ENCODE measurements around the gene OLFM2. TPM values are rescaled to one million over a fixed set of nuclear protein-coding genes. Genes with fewer than 3 reads are reported as not detected.

The OLFM2 gene
- total and polyA plus RNA-seq, 2 of the 4 experiments (the other 2 are of a cell fraction), result 2.7 to 5.1 TPM

GRCh38 chr19:9935506-9936325 lies 599 bp downstream of the OLFM2 start:
- CTCF ChIA-PET, result interaction anchor here (0.5 to 1.2 kb wide), 2 partner anchors 12 to 92 kb away, joined by 3 to 7 read pairs; no protein-coding TSS in a partner anchor
- Histone ChIP-seq H3K56ac (ENCODE audit: extremely low read depth, insufficient read depth, low read length) (no peak overlapping the region), H3K4me1 (ENCODE audit: control insufficient read depth, insufficient read depth, low read length) (peaks cover 6% of the 10 kb centered on the region; the same call in 1 of the 2 replicates), H3K9me1 (ENCODE audit: insufficient read depth, low read length) (peaks cover 5% of the 10 kb centered on the region), H3K27ac (ENCODE audit: insufficient read depth, low read length) (no peak overlapping the region), H3K14ac (replicated peaks; ENCODE audit: low read depth, low read length) (no peak overlapping the region), H2BK15ac (ENCODE audit: low read depth, low read length) (peak overlapping the region; percentile 29; the same call in 2 of the 3 replicates), H2AFZ (replicated peaks; ENCODE audit: low read length, poor library complexity) (peak overlapping the region; percentile 48), H3K79me1 (ENCODE audit: low read depth in 1 of 2, low read length in 2 of 2) (peaks cover 0 to 2% of the 10 kb centered on the region in 2 experiments; a peak in 1 of 4 replicates), H3K36me3 (ENCODE audit: control insufficient read depth, insufficient read depth, low read length) (no peaks in the 10 kb centered on the region), H4K5ac (ENCODE audit: low read depth, low read length) (no peak overlapping the region), H3K9ac (ENCODE audit: low read depth, low read length) (peak overlapping the region; percentile 49; the same call in 1 of the 2 replicates), H4K20me1 (ENCODE audit: insufficient read depth, low read length) (peaks cover 2% of the 10 kb centered on the region), H4K8ac (ENCODE audit: low read depth in 2 of 2, low read length in 2 of 2) (no peak overlapping the region), H3K18ac (ENCODE audit: low read depth, low read length) (no peak overlapping the region; the same call in 1 of the 2 replicates), H3K9me3 (ENCODE audit: control insufficient read depth, insufficient read depth, low read length) (no peaks in the 10 kb centered on the region), H2AK9ac (replicated peaks; ENCODE audit: low read depth, low read length, poor library complexity) (peak overlapping the region; percentile 15), H3K4me2 (ENCODE audit: low read depth, low read length) (peak overlapping the region; percentile 81), H4K91ac (ENCODE audit: insufficient read depth, low read depth, low read length) (no peak overlapping the region), H2BK120ac (ENCODE audit: low read depth, low read length) (peak overlapping the region; percentile 53; the same call in 1 of the 2 replicates), H2AK5ac (ENCODE audit: low read depth, low read length) (peak overlapping the region; percentile 41; the same call in 1 of the 2 replicates), H3K4ac (ENCODE audit: low read depth, low read length) (peak overlapping the region; percentile 36), H3K23ac (ENCODE audit: low read depth, low read length) (peak overlapping the region; percentile 74), H2BK20ac (ENCODE audit: low read depth, low read length) (0 out of 2 replicates have a peak overlapping the region, but pooled peaks have one; percentile 29), H3K4me3 (ENCODE audit: insufficient read depth, low read depth, low read length) (peak overlapping the region; percentile 42), H2BK5ac (ENCODE audit: low read depth, low read length, poor library complexity, severe bottlenecking) (no peak overlapping the region), H3K27me3 (ENCODE audit: control insufficient read depth, insufficient read depth, low read length) (peaks cover 22% of the 10 kb centered on the region)
- in situ Hi-C loops (cut with MboI; ENCODE audit: low sequenced_read_pairs) (loop anchor here (5.0 kb wide), 2 partner anchors 67 to 92 kb away; no protein-coding TSS in a partner anchor), dilution Hi-C loops (cut with HindIII; ENCODE audit: low sequenced_read_pairs, unreplicated experiment) (no loop called here), intact Hi-C loops (cut with micrococcal nuclease) (no loop called here)
- ATAC-seq (ENCODE audit: low read depth) (no peak), DNase-seq (no peak)
- TF ChIP-seq CHD1 (IDR thresholded peaks at IDR 0.05; ENCODE audit: low read depth, low read length) (no peak), BHLHE40 (IDR thresholded peaks at IDR 0.05; ENCODE audit: low read depth, low read length) (peak; percentile 59)
- BruUV-seq (replicated peaks), result no TSS peak
- POLR2A ChIA-PET (ENCODE audit: unreplicated experiment), result interaction anchor here (0.5 kb wide), 1 partner anchor 92 kb away, joined by 3 read pairs; no protein-coding TSS in a partner anchor
- WGBS, 2 experiments (ENCODE audit: extremely low coverage in 2 of 2, insufficient read length in 1 of 2), result 3% methylated on average over 18 of the region's 44 CpGs; no CpG with 5 or more reads in 1 of the 2 experiments
